Gastrocnemius medialis (tissue), 4 donors: Measurements from ENCODE around the gene FAM107B.
"Not testable (repeated sequence)": the region's sequence is repeated elsewhere in the genome, so short reads cannot be mapped to it uniquely, and the experiment has no call there.

Source experiments
- CTCF ChIP-seq, 5 experiments: fragments of 450-650 bp in 3 of 5; fragments of 200-600 bp in 2 of 5; sonication (generic) in 2 of 5; IDR thresholded peaks in 4 of 5; conservative IDR thresholded peaks in 1 of 5; 1 replicate in 4 of 5; 2 replicates in 1 of 5; pipeline ENCODE4 v1.5.1; 2016 to 2019; ENCODE audit warnings: antibody characterized with exemption in 5 of 5, mild to moderate bottlenecking in 3 of 5, moderate library complexity in 3 of 5
- POLR2A ChIP-seq, 2 donors: fragments of 450-650 bp; IDR thresholded peaks; one replicate each; pipeline ENCODE4 v1.6.1; 2017; ENCODE audit warnings: antibody characterized with exemption in 2 of 2, mild to moderate bottlenecking in 2 of 2, moderate library complexity in 2 of 2

GRCh38 chr10:14709344-14709743, 65.4 kb downstream of the FAM107B start:
- not testable (repeated sequence) for TF ChIP-seq CTCF (IDR thresholded peaks at IDR 0.05 in 4 of 5, conservative IDR thresholded peaks at IDR 0.05 in 1 of 5); POLR2A (IDR thresholded peaks at IDR 0.05)
